HL-60/S4 (cell line): ENCODE results near the gene EPS8L1.
"Not testable (repeated sequence)": the region's sequence is repeated elsewhere in the genome, so short reads cannot be mapped to it uniquely, and the experiment has no call there.

Experiments
- in situ Hi-C: fragments of 300-500 bp; cut with MboI; formaldehyde crosslinking; loops from 2 replicates; pipeline ENCODE4 v1.14.3; 2022; ENCODE audit warnings: low sequenced_read_pairs

The EPS8L1 gene

DNA sequence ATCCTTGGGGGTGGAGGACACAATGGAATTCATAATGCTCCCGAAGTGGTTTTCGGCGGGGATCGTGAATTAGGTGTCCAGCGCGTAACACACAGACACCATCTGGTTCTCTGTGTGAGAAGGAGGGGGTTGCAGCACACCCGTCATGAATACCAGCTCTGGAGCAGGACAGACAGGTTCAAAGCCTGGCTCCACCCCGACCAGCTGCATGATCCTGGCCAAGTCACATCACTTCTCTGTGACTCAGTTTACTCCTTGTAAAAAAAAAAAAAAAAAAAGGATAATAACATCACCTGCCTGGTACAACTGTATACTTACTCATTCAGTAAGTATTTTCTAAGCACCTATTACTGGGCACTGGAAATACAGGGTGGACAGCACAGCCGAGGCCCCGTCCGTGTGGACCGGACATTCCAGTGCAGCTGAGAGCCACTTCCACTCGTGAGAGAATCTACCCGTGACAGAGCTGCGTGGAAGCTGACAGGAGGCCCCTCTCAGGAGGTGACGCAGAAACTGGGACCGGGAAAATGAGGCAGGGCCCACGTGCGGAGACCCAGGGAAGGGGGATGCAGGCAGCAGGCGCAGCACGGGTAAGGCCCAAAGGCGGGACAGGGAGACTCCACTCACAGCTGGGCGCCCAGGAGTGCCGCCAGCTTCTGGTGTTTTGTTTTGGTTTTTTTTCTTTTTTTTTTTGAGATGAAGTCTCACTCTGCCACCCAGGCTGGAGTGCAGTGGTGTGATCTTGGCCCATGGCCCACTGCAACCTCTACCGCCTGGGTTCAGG, 24.7 kb upstream of the EPS8L1 start:
- in situ Hi-C loops: no loop called here

DNA sequence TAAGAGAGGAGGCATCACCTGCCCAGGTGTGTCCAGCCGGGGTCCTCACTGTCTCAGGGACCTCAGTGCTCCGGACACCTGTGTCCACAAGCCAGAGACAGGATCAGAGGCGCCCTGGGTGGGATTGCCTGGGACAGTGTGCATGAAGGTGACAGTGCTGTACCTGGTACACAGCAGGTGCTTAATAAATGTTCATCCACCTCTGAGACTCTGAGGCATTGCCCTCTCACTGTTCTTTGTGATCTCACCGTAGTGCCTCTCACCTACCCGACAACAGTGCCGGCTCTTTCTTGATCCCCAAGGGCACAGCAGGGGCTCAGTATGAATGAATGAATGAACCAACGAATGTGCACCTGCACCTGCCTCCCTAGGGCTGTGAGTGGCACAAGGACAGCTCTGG, 21.9 kb upstream of the EPS8L1 start:
- in situ Hi-C loops: no loop called here

DNA sequence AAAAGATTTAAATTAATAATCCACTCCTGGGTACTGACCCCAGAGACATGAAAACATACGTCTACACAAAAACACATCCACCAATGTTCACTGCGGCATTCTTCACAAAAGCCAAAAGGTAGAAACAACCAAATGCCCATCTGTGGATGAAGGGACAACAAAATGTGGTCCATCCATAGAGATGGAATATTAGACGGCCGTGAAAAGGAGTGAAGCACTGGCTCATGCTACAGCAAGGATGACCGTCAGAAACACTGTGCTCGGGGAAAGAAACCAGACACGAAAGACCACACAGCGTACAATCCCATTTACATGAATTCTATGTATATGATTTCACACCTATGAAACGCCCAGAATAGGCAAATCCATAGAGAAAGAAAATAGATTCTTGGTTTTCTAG, 18.8 kb upstream of the EPS8L1 start:
- in situ Hi-C loops: no loop called here

DNA sequence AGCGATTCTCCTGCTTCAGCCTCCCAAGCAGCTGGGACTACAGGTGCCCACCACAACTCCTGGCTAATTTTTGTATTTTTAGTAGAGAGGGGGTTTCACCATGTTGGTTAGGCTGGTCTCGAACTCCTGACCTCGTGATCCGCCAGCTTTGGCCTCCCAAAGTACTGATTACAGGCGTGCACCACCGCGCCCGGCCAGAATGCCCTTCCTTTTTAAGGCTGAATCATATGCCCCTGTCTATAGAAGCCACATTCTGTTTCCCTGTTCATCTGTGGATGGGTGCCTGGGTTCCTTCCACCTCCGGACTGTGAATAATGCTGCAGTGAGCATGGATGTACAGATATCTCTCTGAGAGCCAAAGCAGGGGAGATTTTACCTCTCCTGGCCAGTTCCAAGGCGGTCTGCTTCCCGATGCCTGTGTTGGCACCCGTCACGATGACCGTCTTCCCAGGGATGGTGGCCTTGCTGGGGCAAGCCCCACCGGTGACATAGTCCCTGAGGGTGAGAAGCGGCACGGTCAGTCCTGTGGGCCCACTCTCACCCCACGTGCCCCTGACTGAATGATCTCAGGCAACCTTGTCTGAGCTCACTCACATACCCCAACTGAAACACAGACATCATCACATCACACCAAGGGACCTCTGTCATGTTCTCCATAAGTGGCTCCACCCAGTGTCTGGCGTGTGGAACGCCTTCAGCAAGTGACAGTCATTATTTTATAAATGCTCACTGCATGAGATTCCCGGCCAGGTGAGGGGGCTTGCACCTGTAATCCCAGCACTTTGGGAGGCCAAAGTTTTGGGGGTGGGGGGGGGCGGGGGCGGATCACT, 16.7 kb upstream of the EPS8L1 start:
- in situ Hi-C loops: no loop called here

DNA sequence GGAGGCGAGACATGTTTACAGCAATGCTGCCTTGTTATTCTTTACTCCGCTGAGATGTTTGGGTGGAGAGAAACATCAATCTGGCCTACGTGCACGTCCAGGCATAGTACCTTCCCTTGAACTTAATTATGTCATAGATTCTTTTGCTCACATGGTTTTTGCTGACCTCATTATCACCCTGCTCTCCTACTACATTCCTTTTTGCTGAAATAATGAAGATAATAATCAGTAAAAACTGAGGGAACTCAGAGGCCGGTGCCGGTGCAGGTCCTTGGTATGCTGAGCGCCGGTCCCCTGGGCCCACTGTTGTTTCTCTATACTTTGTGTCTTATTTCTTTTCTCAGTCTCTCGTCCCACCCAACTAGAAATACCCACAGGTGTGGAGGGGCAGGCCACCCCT, 15.4 kb upstream of the EPS8L1 start:
- in situ Hi-C loops: not testable (repeated sequence)

DNA sequence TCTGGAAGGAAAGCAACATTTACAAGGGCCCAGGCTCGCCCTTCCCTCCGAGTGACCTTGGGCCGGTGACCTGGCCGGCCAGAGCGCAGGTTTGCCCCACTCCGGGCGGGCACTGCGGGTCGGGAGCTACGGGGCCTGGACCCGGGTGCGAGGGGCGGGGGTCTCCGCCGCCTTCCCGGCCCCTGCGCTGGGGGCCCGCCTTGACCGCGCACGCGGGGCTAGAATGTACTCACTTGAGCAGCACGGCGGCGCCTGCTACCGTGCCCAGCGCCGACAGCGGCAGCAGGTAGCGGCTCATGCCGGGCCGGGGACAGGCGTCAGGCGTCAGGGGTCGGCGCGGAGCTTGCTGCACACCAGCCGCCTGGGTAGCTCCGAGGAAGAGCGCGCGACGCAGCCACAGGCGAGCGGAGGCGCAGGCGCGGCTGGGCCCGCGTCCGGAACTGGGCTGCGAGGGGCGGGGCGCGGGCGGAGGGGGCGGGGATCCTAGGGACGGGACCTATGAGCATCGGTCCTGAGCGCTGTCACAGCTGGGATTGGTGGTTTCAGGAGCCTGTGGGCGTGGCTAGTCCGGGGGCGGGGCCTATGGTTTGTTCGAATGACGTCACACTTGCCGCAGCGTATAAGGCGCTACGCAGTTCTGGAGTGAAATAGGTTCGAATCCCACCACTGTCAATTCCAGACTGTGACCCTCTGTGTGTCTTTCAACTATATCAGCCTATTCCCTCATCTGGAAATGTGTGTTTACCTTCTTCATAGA, 12.8 kb upstream of the EPS8L1 start, which contains the start of gene RDH13:
Gene RDH13 (minus strand): TSS at position 414 of the 757 bp plus-strand sequence. CDS start 116 bp downstream, at position 298.
- in situ Hi-C loops: no loop called here

DNA sequence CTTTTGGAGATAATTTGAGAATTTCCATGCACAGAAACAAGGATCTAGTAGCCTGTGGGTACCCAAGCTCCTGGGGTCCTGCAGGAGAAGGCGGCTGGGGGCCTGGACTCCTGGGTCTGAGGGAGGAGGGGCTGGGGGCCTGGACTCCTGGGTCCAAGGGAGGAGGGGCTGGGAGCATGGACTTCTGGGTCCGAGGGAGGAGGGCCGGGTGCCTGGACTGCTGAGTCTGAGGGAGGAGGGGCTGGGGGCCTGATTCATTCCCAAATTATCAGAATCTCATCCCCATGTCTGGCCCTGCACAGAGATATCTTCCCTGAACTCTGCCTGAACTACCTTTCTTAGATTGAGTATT, 12.2 kb upstream of the EPS8L1 start:
- in situ Hi-C loops: no loop called here

DNA sequence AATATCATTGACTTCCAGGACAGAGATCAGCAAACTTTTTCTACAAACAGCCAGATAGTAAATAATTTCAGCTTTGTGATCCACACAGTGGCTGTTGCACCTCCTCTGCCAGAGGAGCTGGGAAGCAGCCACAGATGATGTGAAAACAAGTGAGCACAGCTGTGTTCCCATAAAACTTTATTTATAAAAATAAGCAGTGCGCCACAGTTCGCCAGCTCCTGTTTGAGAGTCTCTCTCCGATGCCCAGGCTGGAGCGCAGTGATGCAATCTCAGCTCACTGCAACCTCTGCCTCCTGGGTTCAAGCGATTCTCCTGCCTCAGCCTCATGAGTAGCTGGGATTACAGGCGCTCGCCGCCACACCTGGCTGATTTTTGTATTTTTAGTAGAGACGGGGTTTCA, 10.2 kb upstream of the EPS8L1 start:
- in situ Hi-C loops: not testable (repeated sequence)

DNA sequence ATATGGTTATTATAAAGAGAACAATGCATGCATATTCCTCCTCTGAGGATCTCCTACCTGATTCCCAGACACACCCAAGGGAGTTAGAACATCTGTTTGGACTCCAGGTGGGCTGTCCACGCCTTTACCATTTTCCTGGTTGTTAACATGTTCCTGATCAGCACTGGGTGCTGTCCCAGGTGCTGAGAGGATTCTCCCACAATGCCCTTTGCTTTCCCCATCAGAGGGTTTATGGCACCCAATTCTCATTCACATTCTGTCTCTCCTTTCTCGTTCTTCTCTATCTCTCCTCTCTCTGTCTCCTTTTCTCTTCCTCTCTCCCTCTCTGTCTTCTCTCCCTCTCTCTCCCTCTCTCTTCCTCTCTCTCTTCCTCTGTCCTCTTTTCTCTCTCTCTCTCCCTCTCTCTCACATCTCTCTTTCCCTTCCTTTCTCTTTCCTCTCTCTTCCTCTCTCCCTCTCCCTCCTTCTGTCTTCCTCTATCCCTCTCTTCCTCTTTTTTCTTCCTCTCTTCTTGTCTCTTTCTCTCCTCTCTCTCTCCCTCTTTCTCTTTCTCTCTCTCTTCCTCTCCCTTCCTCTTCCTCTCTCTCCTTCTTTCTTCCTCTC, 9.5 kb upstream of the EPS8L1 start:
- in situ Hi-C loops: no loop called here

DNA sequence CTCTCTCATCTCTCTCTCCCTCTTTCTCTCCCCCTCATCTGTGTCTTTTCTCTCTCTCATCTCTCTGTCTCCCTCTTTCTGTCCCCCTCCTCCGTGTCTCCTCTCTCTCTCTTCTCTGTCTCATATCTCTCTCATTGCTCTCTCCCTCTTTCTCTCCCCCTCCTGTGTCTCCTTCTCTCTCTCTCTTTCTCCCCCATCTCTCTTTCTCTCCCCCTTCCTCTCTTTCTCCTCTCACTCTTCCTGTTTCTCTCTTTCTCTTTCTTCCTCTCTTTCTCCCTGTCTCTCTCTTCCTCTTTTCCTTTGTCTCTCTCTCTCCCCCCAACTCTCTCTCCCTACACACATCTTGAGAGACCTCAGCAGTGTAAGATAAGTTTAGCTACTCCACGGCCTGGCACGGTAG, 7.8 kb upstream of the EPS8L1 start:
- in situ Hi-C loops: no loop called here

DNA sequence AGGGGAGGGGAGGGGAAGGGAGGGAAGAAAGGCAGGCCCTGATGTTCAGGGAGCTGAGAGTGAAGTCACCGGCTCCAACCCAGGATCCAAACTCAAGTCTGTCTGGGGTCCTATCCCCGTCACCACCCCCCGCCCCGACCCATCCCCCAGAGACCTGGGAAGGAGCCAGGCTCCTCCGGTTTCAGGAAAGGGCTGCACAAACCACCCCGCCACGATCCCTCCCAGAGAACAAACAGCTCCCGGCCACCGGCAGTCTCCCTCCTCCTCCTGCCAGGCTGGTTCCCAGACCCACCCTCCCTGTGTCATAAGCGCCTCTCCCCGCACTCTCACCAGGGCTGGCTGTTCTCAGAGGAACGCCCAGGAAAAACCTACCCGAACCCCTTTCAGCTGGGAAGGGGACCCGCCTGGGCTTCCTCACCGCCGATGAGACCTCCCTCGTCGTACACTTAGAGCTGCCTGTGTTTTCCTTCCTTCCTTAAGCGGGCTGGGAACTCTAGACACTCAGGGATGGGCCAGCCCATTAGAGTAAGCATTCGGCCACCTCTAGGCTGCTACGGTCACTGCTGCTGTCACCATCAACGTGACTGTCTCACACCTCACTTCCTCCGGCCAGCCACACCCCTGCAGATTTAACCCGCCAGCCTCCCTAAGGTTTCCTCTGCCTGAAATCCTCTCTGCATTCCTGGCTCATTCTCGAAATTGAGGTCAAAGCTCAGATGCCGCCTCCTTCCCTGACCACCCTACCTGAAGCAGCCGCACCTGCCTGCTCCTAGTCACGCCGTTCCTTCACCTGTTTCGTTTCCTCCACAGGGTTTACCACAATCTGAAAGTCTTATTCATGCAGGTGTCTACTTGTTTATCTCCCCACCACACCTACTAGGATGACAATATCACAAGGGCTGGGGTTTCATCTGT, 6.5 kb upstream of the EPS8L1 start:
- in situ Hi-C loops: no loop called here

DNA sequence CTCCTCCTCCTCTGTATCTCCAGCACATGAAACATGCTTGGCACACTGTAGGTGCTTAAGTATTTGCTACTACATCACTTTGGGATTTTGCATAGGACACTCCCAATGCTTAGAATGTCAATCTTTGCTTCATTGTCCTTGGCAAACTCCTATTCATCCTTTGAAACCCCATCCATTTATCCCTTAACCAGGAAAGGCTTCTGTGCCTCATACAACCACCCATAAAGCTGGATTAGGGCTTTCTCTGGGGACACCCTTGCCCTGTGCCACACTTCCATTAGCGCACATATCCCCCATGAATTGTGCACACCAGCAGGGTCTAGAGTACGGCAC, 5.8 kb upstream of the EPS8L1 start:
- in situ Hi-C loops: no loop called here

DNA sequence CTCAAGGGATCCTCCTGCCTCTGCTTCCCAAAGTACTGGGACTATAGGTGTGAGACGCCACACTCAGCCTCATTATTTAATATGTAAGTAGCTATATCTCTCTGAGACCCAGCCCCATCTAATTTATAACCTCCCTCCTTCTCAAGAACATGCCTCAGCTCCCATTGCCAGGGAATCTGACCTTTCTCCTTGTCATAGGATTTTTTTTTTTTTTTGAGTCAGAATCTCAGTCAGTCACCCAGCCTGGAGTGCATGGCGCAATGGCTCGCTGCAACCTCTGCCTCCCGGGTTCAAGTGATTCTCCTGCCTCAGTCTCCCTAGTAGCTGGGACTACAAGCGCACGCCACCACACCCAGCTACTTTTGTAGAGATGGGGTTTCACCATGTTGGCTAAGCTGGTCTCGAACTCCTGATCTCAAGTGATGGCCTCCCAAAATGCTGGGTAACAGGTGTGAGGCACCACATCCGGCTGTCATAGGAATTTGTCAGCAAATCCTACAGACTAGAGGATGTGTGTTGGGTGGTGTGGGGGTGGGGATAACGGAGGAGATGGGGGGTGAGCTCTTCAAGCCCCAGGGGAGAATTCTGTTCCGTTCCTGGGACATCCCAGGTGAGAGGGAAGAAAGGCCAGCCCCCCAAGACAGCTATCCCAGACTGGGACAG, 5.1 kb upstream of the EPS8L1 start:
- in situ Hi-C loops: no loop called here

DNA sequence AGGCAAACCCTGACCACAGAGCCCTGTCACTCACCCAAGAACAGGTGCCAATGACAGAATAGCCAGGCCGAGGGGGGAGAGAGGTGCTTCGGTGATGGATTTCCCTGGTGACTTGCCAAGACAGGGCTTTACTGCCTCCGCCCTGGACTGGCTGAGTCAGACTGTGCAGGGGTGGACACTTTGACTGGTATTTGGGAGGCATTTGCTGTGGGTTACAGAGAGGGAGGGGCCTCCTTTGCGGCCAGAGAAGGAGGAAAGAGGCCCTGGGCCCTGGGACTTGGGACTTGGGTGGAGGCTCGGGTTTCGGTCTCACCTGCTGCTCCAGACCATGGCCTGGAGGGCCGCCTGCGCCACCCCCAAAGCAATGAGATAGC, 4.6 kb upstream of the EPS8L1 start:
- in situ Hi-C loops: no loop called here

DNA sequence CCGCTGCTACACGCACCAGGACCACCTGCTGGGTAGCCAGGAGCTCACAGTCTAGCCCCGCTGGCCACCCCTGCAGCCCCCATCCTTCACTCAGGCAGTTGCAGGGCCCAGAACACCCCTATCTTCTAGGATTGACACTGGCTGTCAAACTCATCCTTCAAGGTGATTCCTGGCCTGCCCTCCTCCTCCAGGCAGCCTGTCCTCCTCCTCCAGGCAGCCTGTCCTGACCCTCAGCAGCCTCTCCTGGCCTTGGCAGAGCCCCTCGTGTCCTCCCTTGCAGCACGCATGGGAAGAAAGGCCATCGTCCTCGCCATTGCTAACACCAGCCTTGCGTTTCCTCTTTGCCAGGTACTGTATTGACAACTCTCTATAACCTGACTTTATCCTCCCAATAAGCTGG, 3.8 kb upstream of the EPS8L1 start:
- in situ Hi-C loops: no loop called here

DNA sequence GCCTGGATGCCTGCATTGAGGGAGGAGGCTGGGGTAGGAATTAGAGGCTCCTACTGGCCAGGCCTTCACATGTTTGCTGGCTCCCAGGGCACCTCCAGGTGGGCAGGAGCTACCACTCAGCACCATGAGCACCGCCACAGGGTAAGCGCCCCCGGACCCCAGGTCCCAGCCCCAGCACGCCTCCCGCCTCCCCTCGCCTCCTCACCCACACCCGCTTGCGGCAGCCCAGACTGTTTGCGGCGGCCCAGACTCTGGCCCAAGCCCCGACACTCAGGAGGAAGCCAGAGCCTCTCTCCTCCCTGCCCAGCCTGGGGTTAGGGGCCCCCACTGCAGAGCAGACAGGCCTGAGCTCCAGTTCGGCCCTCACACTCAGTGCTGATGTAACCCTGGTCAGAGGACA, 652 bp downstream of the EPS8L1 start:
- in situ Hi-C loops: no loop called here

DNA sequence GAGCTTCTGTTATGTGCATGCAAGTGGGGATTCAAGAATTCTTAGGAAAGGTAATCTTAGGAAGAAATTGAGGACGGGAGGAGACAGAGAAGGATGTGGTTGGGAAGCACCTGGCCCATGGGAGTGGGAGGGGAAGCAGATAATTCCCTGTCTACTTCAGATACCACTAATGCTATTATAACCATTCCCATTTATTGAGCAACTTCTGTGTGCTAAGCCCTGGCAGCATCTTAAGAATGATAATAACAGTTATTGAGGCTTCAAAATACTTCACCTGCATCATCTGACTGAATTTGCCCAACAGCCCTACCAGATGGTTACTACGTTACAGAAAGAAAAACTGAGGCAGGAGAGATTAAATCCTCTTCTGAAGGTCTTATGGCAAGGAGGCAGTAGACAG, 1.4 kb downstream of the EPS8L1 start:
- in situ Hi-C loops: no loop called here

DNA sequence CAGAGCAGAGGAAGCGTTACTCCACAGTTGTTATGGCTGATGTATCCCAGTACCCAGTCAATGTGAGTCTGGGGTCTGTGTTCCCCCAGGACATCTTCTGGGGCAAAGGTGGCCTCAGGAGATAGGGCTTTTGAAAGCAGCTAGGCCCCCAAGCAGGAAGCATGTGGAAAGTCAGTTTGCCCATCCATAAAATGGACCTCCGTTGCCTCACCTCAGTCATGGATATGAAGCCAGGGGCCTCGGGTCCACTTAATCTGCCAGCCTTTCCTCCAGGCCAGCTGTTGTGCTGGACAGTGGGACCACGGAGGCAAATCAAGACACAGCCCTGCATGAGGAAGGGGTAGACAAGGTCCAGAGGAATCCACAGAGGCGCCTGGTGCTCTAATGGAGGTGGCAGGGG, 3.3 kb downstream of the EPS8L1 start:
- in situ Hi-C loops: no loop called here

DNA sequence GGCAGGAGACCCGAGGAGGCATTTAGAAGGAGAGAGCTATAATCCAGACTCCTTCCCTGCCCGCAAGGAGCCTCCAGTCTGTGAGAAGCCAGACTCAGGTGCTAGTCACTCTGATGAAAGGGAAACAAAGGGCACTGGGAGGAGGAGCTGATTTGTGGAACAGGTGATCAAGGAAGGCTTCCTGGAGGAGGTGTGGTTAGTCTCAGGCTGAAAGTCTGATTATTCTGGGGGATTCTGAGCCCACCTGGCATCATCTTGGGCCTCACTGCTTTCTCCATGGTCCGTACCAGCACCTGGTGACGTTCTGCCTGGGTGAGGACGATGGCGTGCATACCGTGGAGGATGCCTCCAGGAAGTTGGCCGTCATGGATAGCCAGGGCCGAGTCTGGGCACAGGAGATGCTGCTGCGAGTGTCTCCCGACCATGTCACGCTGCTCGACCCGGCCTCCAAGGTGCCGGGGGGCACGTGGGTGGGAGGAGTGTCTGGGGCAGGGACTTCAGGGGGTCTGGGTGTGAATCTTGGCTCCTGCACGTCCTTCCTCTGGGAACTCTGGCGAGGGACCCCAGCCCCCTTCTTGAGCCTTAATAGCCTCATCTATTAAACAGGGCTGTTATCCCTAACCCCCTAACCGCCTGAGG, 3.9 kb downstream of the EPS8L1 start:
- in situ Hi-C loops: no loop called here
